IPS-15b (cell line): ENCODE data around the gene OSBPL6.

ENCODE experiments used
- H3K27me3 ChIP-seq: one replicate; pipeline ENCODE4 v1.6.1; 2013; ENCODE audit warnings: low read length; ENCODE audit not compliant: control insufficient read depth, insufficient read depth
- H3K36me3 ChIP-seq: one replicate; pipeline ENCODE4 v1.6.1; 2013; ENCODE audit warnings: low read length; ENCODE audit not compliant: control insufficient read depth, insufficient read depth
- H3K4me1 ChIP-seq: one replicate; pipeline ENCODE4 v1.6.1; 2013; ENCODE audit warnings: mild to moderate bottlenecking, low read length; ENCODE audit not compliant: control insufficient read depth, insufficient read depth
- H3K4me3 ChIP-seq: one replicate; pipeline ENCODE4 v1.5.1; 2013; ENCODE audit warnings: low read depth, low read length
- H3K9ac ChIP-seq: one replicate; pipeline ENCODE4 v1.6.1; 2013; ENCODE audit warnings: low read depth, mild to moderate bottlenecking, low read length
- H3K9me3 ChIP-seq: one replicate; pipeline ENCODE4 v1.6.1; 2013; ENCODE audit warnings: mild to moderate bottlenecking, low read length; ENCODE audit not compliant: control insufficient read depth, insufficient read depth

The OSBPL6 gene

DNA sequence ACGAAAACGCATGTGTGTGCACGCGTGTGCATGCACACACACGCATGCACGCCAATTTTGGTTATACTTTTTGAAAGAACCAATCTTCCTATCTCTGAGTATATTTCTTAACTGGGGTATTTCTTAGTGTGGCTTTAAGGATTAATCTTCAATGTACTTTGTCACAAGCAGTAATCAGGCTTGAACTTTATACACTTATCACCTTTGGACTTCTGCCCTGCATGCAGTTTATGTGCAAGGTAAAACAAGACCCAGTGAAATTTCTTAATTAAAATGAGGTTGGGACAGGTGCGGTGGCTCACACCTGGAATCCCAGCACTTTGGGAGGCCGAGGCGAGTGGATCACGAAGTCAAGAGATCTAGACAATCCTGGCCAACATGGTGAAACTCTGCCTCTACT lies 85.3 kb downstream of the OSBPL6 start:
- H3K27me3 ChIP-seq: no peaks in the 10 kb centered on the region
- no peaks in the 10 kb centered on the region for H3K9me3 ChIP-seq
- H3K9ac ChIP-seq: no peak overlapping the region
- H3K4me1 ChIP-seq: peaks cover 18% of the 10 kb centered on the region
- H3K4me3 ChIP-seq: no peak overlapping the region
- no peaks in the 10 kb centered on the region for H3K36me3 ChIP-seq

DNA sequence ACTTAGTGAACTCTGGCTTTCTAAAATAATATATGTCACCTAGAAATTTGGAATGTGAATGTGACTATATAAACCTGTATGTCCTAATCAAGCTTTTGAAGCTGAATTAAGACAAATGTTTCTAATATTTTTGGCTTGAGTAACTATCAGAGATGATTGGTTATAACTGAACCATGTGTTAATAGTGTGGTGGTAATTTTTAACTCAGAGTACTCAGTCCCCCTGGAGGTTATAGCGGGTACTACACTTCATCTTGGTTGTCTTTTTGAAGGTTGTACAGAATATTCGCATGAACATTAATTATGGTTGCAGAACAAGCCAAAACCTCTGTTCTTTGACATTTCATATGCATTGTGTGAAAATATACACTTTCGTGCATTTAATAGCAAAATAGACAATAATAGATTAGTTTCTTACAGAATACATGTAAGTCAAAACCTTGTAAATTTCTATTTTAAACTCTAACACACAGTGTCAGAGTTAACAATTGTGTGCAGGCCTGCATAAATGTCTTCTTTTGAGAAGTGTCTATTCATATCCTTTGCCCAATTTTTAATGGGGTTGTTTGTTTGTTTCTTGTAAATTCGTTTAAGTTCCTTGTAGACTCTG lies 86.0 kb downstream of the OSBPL6 start:
- no peak overlapping the region for H3K4me3 ChIP-seq
- H3K36me3 ChIP-seq: no peaks in the 10 kb centered on the region
- peaks cover 18% of the 10 kb centered on the region for H3K4me1 ChIP-seq
- no peaks in the 10 kb centered on the region for H3K9me3 ChIP-seq
- H3K9ac ChIP-seq: no peak overlapping the region
- H3K27me3 ChIP-seq: no peaks in the 10 kb centered on the region

DNA sequence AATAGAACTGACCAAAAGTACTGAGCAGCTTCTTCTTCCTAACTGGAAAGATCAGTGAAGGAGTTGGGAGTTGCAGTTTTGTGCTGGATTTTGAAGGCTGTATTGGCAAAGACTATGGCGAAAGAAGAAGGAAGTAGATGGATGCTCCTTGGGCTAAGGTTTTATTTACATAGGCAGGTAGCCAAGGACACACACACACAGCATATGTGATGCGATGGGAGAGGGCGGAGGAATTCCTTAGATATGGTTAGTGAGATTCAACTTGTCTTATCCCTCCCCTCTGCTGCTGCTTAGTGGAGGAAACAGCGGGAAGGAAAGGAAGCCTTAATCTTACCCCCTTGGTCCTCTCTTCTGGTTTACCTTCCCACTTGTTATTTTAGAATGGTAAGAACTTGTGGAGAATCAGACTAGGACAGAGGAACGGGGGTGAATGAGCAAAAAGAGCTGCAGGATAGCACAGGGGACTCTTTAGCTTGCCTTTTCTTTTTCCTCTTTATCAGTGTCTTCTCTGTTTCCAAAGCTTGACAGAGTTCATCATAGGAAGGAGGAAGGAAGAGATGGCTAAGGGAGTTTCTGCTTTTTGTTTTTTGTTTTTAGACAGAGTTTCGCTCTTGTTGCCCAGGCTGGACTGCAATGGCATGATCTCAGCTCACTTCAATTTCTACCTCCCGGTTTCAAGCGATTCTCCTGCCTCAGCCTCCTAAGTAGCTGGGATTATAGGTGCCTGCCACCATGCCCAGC lies 87.9 kb downstream of the OSBPL6 start:
- H3K36me3 ChIP-seq: no peaks in the 10 kb centered on the region
- H3K9me3 ChIP-seq: no peaks in the 10 kb centered on the region
- H3K9ac ChIP-seq: no peak overlapping the region
- peaks cover 13% of the 10 kb centered on the region for H3K4me1 ChIP-seq
- no peak overlapping the region for H3K4me3 ChIP-seq
- H3K27me3 ChIP-seq: no peaks in the 10 kb centered on the region

DNA sequence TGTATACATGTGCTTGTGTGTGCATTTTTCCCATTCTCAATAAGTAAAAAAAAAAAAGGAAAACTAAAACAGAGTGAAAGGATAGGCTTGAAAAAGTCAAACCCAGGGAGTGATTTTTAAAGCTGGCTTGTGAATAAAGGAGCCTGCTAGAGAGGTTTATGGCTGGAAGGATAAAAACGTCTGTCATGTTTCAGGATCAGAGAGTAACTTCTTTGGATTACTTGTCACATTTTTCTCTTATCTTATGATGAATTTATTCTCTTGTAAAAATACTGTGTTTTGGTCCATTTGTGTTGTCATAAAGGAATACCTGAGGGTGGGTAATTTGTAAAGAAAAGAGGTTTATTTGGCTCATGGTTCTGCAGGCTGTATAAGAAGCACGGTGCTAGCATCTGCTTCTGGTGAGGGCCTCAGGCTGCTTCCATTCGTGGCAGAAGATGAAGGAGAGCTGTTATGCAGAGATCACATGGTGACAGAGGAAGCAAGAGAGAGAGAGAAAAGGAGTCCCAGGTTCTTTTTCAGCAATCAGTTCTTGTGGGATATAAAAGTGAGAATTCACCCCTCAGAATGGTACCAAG lies 89.1 kb downstream of the OSBPL6 start:
- H3K27me3 ChIP-seq: no peaks in the 10 kb centered on the region
- H3K9ac ChIP-seq: no peak overlapping the region
- peaks cover 6% of the 10 kb centered on the region for H3K4me1 ChIP-seq

DNA sequence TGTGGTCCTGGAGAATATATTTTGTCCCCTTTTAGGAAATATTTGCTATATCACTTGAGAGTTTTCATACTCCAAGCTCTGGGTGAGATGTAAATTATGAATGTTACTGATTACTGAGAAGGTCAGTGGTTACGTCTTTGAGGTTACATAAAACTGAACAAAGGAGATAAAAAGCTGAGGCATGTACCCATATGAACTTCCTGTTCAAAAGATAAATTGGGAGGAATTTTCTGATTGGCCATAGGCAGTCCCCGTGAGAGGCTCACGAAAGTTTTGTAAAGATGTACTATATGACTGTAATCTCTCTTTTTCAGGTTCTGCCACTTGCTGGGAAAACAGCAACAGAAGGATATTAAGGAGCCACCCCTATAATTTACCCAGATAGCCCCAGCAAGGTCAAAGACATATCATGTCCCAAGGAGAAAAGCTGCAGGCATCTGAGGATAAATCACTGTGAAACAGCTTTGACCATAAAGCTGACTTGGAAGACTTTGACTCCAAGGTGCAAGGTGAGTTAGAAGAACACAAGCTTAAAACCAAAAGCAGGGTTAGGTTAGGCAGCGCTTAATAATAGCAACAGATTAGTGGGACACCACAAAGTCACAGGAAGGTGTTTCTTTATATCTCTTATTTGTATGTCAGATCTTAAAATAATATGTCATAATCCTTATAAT lies 90.4 kb downstream of the OSBPL6 start:
- Histone ChIP-seq H3K27me3 (no peaks in the 10 kb centered on the region), H3K4me3 (no peak overlapping the region)

More for the DNA sequence above, 89.1 kb downstream of the OSBPL6 start:
- Histone ChIP-seq H3K36me3 (no peaks in the 10 kb centered on the region), H3K4me3 (no peak overlapping the region), H3K9me3 (no peaks in the 10 kb centered on the region)

DNA sequence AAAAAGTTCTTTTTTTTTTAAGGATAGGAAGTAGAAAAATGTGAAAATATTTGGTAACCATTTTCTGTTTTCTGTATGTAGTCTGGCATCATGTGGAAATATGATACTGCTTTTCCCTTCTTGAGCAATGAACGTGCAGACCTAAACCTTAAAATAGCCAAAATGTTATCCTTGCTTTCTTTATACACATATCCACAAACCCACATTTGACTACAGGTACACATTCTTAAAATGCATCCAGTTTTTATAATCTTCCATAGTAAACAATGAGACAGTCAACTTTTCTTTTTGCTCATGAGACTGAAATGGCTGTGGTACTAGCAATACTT lies 90.9 kb downstream of the OSBPL6 start:
- no peak overlapping the region for H3K4me3 ChIP-seq
- no peaks in the 10 kb centered on the region for H3K27me3 ChIP-seq
- no peak overlapping the region for H3K9ac ChIP-seq
- no peaks in the 10 kb centered on the region for H3K9me3 ChIP-seq
- H3K4me1 ChIP-seq: peaks cover 6% of the 10 kb centered on the region
- no peaks in the 10 kb centered on the region for H3K36me3 ChIP-seq

More for the DNA sequence above, 90.4 kb downstream of the OSBPL6 start:
- no peaks in the 10 kb centered on the region for H3K9me3 ChIP-seq
- no peak overlapping the region for H3K9ac ChIP-seq
- peaks cover 6% of the 10 kb centered on the region for H3K4me1 ChIP-seq
- H3K36me3 ChIP-seq: no peaks in the 10 kb centered on the region

DNA sequence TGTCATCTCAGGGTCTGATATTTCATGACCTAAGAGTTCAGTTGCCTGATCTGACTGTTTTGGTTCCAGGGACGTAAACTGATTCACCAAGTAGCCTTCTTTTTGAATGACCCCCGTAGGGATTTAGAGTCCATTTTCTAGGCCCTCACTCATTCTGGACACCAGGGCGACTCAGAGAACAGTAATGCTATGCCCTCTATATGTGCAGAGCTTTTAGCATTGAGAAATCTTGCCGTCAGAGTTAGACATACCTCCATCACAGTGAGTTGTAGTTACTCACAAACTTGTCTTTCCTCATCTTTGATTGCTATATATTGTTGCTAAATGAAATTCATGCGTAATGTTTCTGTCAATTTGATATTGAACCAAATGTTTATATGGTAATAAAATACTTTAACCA lies 92.3 kb downstream of the OSBPL6 start:
- H3K36me3 ChIP-seq: no peaks in the 10 kb centered on the region
- no peaks in the 10 kb centered on the region for H3K9me3 ChIP-seq
- peaks cover 6% of the 10 kb centered on the region for H3K4me1 ChIP-seq
- no peak overlapping the region for H3K4me3 ChIP-seq
- H3K27me3 ChIP-seq: no peaks in the 10 kb centered on the region
- no peak overlapping the region for H3K9ac ChIP-seq

DNA sequence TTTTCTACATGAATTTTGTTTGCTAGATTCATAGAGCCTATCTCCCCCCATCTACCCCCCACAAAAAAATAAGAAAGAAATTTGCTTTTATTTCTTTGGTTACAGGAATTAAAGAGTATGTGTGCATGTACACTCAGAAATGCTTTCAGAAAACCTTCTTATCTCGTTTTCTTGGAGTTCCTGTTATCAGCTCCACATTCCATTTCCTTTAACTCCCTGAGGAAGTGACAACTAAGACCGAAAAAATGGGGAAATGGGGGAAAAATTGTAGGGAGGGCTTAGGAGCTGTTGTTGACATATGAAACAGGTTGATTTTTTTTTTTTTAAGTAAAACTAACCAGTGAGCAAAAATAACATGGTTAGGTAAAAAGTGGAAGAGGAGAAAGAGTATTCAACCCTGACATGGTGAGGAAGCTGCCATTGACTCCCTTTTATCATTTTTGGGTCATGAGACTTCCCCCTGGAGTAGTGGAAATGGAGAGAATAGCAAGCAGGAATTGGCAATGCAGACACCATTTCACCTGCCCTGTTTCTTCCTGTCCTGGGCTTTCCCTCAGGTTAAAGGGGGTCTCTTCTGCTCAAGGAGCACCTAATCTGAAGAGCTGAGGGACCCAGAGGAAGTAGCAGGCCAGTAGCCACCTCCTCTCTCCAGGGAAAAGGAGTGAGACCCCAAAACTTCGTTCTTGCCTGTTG lies 93.5 kb downstream of the OSBPL6 start:
- Histone ChIP-seq H3K4me3 (no peak overlapping the region), H3K9me3 (no peaks in the 10 kb centered on the region), H3K36me3 (no peaks in the 10 kb centered on the region), H3K9ac (no peak overlapping the region), H3K27me3 (no peaks in the 10 kb centered on the region), H3K4me1 (no peaks in the 10 kb centered on the region)

DNA sequence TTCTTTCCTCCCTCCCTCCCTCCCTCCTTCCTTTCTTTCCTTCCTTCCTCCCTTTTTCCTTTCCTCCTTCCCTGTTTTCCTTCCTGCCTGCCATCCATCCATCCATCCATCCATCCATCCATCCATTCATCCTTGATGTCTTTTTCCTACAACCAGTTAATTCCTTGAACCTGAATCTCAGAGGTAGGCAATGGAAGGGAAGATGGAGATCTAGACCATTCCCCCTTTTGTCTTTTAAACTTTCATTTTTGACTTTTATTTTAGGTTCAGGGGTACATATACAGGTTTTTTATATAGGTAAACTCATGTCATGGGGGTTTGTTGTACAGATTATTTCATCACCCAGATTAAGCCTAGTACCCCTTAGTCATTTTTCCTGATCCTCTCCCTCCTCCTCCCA lies 97.4 kb downstream of the OSBPL6 start:
- H3K9ac ChIP-seq: no peak overlapping the region
- no peaks in the 10 kb centered on the region for H3K36me3 ChIP-seq
- H3K4me1 ChIP-seq: no peaks in the 10 kb centered on the region
- no peak overlapping the region for H3K4me3 ChIP-seq
- H3K27me3 ChIP-seq: no peaks in the 10 kb centered on the region
- no peaks in the 10 kb centered on the region for H3K9me3 ChIP-seq

DNA sequence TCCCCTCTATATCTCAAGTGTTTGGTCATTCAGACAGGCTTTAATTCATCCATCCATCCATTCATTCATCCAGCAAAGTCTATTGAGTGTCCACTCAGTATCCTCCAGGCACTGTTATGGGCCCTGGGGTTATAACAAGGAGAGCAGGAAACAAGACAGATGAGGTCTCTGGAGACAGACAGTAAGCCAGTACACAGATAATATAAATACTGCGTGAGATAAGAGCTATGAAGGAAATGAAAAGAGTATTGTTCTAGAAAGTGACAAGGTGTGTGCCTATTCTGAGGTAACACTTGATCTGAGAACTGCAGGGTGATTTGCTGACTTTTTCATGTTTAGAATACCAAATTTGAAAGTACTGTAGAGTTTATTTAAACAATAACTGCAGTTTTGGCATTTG lies 98.3 kb downstream of the OSBPL6 start:
- no peaks in the 10 kb centered on the region for H3K27me3 ChIP-seq
- H3K4me3 ChIP-seq: no peak overlapping the region
- no peak overlapping the region for H3K9ac ChIP-seq
- H3K4me1 ChIP-seq: no peaks in the 10 kb centered on the region
- no peaks in the 10 kb centered on the region for H3K9me3 ChIP-seq
- H3K36me3 ChIP-seq: no peaks in the 10 kb centered on the region

DNA sequence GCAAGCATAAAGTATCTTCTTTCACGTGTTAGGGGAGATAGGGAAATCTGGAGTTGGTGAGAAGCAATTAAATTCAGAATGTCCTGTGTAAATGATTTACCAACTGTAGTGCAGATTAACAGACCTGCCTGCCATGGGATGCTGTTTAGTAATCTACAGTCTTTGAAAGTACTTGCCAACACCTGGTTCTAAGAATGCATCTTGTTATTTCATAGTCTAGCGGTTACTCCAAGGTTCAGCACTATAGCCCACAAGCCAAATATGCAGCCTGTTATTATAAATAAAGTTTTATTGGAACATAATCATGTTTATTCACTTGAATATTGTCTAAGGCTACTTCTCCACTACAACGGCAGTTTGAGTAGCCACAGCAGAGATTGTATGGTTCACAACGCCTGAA lies 100.8 kb downstream of the OSBPL6 start:
- H3K4me1 ChIP-seq: no peaks in the 10 kb centered on the region
- no peak overlapping the region for H3K4me3 ChIP-seq
- no peaks in the 10 kb centered on the region for H3K9me3 ChIP-seq
- no peak overlapping the region for H3K9ac ChIP-seq
- no peaks in the 10 kb centered on the region for H3K27me3 ChIP-seq
- no peaks in the 10 kb centered on the region for H3K36me3 ChIP-seq
